Pancreas (tissue), 10 donors: ENCODE results near the gene RANBP1. TPM values are rescaled to one million over a fixed set of nuclear protein-coding genes. Genes with fewer than 3 reads are reported as not detected.

Source experiments
- ATAC-seq, 4 donors: fragments of 200-7000 bp; cut with Tn5 transposase; one replicate each; pipeline versions ENCODE4 v1.8.0 to v1.9.1; 2020; ENCODE audit warnings: mild to moderate bottlenecking in 4 of 4, moderate library complexity in 4 of 4
- DNase-seq, 6 donors: peaks; one replicate each; pipeline ENCODE4 v3.0.0-alpha.2; 2020
- FAIRE-seq: peaks from 2 replicates; lab custom pipeline; 2012; peaks lifted over from hg19 to GRCh38; lab: Jason Lieb, UNC
- H3K27ac ChIP-seq, 4 donors: fragments of 200-600 bp; sonication (generic); 1 replicate in 3 of 4; 2 replicates in 1 of 4; pipeline versions ENCODE4 v1.5.0 to v1.8.0; 2020
- H3K27me3 ChIP-seq, 4 donors: fragments of 200-600 bp; one replicate each; pipeline ENCODE4 v1.8.0; 2021
- H3K36me3 ChIP-seq, 3 donors: fragments of 200-600 bp; sonication (generic) in 1 of 3; one replicate each; pipeline versions ENCODE4 v1.5.0 to v1.8.0; 2020 to 2021
- H3K4me1 ChIP-seq, 3 donors: fragments of 200-600 bp; one replicate each; pipeline ENCODE4 v1.8.0; 2021
- H3K4me3 ChIP-seq, 4 donors: fragments of 200-600 bp; sonication (generic) in 2 of 4; one replicate each; pipeline versions ENCODE4 v1.5.0 to v1.8.0; 2020 to 2021
- H3K9me3 ChIP-seq, 4 donors: fragments of 200-600 bp; one replicate each; pipeline ENCODE4 v1.8.0; 2021
- WGBS, 2 donors: extraction: QIAGEN DNeasy Blood & Tissue Kit; methylation state at CpG; one replicate each; pipeline ENCODE4 v1.1.7; 2013; 5-methylcytosine and 5-hydroxymethylcytosine counted together
- intact Hi-C, 3 donors: fragments of 100-400 bp; cut with DNase I; formaldehyde crosslinking; loops; one replicate each; pipeline versions ENCODE4 v1.11.1 to v1.14.2; 2022
- polyA plus RNA-seq, 2 donors: library from polyadenylated mRNA; stranded (reverse); fragments of 200-250 nt; gene quantifications; one replicate each; pipeline ENCODE4 v1.2.3, GENCODE V29; 2013
- total RNA-seq, 6 donors: library from RNA; stranded (reverse); fragmentation: NEBNext Ultra II Directional in 4 of 6; extraction: Animal tissue kit (Norgen Biotek cat#: 25700) in 4 of 6; gene quantifications; one replicate each; pipeline versions ENCODE4 v1.2.1 to v1.2.4, GENCODE V29; 2021 to 2023
- TF ChIP-seq, protein P1 (sequence below), 4 donors: fragments of 200-600 bp; sonication (generic) in 3 of 4; IDR thresholded peaks; one replicate each; pipeline versions ENCODE4 v1.5.0 to v1.8.0; 2021; ENCODE audit warnings: antibody characterized with exemption in 4 of 4
- donor health status: healthy with polysubstance abuse.
- donor health status: DM: no; HTN: no; CAD: no; lungs with moderate emphysema.
- donor health status: DM: no; HTN: no; CAD: no.
- donor health status: control.
- donor health status: control.
- donor health status: Bipolar disorder and iron deficiency.
- donor health status: DM: yes; HTN: yes; CAD: no.
- donor health status: DM: no; HTN: no; CAD: no.
- donor health status: DM: no; HTN: no; CAD: no.
- donor health status: DM: yes; HTN: yes; CAD: no.

The RANBP1 gene
- total and polyA plus RNA-seq, 8 donors = 25.1 to 44.0 (median 34.3) TPM

- H3K9me3 ChIP-seq = no peaks in the 10 kb centered on the region
- ATAC-seq (peak in 3 of 4 donors; percentile 8 to 15 (median 12)), FAIRE-seq (no peak), DNase-seq (peak in 5 of 6 donors; percentile 42 to 78 (median 48))
- peak overlapping the region; percentile 77 to 83 (median 80) for H3K27ac ChIP-seq
- WGBS, 2 donors = 6 to 9% methylated on average over 27 of the region's 27 CpGs
- H3K4me3 ChIP-seq = peak overlapping the region; percentile 62 to 86 (median 72)
- TF ChIP-seq, protein P1, sequence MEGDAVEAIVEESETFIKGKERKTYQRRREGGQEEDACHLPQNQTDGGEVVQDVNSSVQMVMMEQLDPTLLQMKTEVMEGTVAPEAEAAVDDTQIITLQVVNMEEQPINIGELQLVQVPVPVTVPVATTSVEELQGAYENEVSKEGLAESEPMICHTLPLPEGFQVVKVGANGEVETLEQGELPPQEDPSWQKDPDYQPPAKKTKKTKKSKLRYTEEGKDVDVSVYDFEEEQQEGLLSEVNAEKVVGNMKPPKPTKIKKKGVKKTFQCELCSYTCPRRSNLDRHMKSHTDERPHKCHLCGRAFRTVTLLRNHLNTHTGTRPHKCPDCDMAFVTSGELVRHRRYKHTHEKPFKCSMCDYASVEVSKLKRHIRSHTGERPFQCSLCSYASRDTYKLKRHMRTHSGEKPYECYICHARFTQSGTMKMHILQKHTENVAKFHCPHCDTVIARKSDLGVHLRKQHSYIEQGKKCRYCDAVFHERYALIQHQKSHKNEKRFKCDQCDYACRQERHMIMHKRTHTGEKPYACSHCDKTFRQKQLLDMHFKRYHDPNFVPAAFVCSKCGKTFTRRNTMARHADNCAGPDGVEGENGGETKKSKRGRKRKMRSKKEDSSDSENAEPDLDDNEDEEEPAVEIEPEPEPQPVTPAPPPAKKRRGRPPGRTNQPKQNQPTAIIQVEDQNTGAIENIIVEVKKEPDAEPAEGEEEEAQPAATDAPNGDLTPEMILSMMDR (IDR thresholded peaks at IDR 0.05) = no peak
- H3K27me3 ChIP-seq = no peaks in the 10 kb centered on the region
- peaks cover 16 to 31% (median 18%) of the 10 kb centered on the region in 3 donors for H3K4me1 ChIP-seq
- intact Hi-C loops = no loop called here
- peaks cover 0 to 4% (median 2%) of the 10 kb centered on the region in 3 donors for H3K36me3 ChIP-seq
Observed at GRCh38 chr22:20080776-20081654, 34.9 kb upstream of the RANBP1 start.

GRCh38 chr22:20083157-20083890, 32.6 kb upstream of the RANBP1 start:
- WGBS, 2 donors = 87 to 88% methylated on average over 10 of the region's 10 CpGs
- ATAC-seq (no peak), DNase-seq (no peak), FAIRE-seq (no peak)
- TF ChIP-seq, protein P1 (IDR thresholded peaks at IDR 0.05) = no peak
- peaks cover 4 to 25% (median 13%) of the 10 kb centered on the region in 3 donors for H3K36me3 ChIP-seq
- H3K4me3 ChIP-seq = no peak overlapping the region
- intact Hi-C loops = no loop called here
- no peaks in the 10 kb centered on the region for H3K9me3 ChIP-seq
- no peak overlapping the region for H3K27ac ChIP-seq
- H3K4me1 ChIP-seq = peaks cover 16 to 31% (median 18%) of the 10 kb centered on the region in 3 donors
- no peaks in the 10 kb centered on the region for H3K27me3 ChIP-seq

- Histone ChIP-seq H3K4me3 (no peak overlapping the region), H3K27me3 (no peaks in the 10 kb centered on the region), H3K27ac (no peak overlapping the region), H3K36me3 (peaks cover 4 to 32% (median 14%) of the 10 kb centered on the region in 3 donors), H3K4me1 (peaks cover 16 to 31% (median 18%) of the 10 kb centered on the region in 3 donors), H3K9me3 (no peaks in the 10 kb centered on the region)
- intact Hi-C loops = no loop called here
- ATAC-seq (no peak), DNase-seq (no peak), FAIRE-seq (no peak)
- WGBS, 2 donors = 68 to 75% methylated on average over 10 of the region's 10 CpGs
- TF ChIP-seq, protein P1 (IDR thresholded peaks at IDR 0.05) = no peak
Observed at GRCh38 chr22:20083891-20084546, 31.9 kb upstream of the RANBP1 start.

DNA sequence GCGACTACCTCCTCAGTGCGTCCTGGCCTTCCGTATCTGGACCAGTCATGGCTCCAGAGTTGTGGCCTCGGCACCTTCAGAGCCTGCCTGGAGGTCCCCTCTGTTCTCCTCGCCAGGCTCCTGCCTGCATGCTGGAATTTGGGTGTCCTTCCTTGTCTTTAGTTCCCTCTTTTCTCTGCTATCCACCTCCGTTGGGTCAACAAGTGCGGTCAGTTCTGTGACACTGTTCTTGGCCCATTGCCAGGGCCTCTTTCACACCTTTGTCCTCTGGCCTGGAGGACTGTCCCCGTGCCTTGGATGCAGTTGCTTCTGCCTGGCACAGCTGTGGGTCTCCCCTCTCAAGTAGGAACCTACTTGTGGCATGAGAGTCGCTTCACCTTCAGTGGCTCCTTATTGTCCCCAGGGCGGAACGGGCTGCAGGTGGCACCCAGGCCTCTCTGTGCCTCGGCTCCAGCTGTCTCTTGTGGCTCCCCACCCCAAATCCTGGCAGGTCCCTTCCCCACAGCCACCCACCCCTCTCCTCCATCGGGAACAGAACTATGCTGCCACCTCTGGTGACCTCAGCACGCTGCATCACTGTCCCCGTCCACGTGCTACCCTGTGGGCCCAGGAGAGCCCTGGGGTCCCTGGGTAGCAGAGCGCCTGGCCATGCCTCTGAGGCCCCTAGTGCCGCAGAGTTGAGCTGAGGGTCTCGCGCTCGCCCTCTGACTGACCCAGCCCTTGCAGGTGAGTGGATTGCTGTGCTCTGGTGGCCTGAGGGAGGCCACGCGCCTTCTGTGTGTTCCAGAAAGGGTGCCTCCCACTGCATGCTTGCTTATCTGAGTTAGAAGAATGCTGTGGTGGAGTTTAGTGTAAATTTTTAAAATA, 31.1 kb upstream of the RANBP1 start:
- TF ChIP-seq, protein P1 (IDR thresholded peaks at IDR 0.05) = peak in 1 of 4 donors; percentile 10
- FAIRE-seq = no peak
- H3K27me3 ChIP-seq = no peaks in the 10 kb centered on the region
- no peaks in the 10 kb centered on the region for H3K9me3 ChIP-seq
- WGBS, 2 donors = 64 to 69% methylated on average over 23 of the region's 23 CpGs
- ATAC-seq = no peak
- no peak overlapping the region for H3K27ac ChIP-seq
- peak in 1 of 6 donors; percentile 59 for DNase-seq
- intact Hi-C loops = no loop called here
- no peak overlapping the region for H3K4me3 ChIP-seq
- H3K4me1 ChIP-seq = peaks cover 16 to 28% (median 18%) of the 10 kb centered on the region in 3 donors
- peaks cover 7 to 40% (median 22%) of the 10 kb centered on the region in 3 donors for H3K36me3 ChIP-seq
